DOHH2 (cell line): ENCODE results near the gene PODN.
A peak's percentile ranks its signal among the peaks of the same experiment; 100 is the strongest.

Experiments
- H3F3A ChIP-seq: fragments of 200-600 bp; sonication (generic), shearing (Covaris generic); 2 replicates; pipeline ENCODE4 v1.6.0; 2016; ENCODE audit warnings: antibody characterized with exemption, mild to moderate bottlenecking; ENCODE audit not compliant: control insufficient read depth, insufficient read depth
- H3K27ac ChIP-seq: fragments of 200-600 bp; sonication (generic); 2 replicates; pipeline ENCODE4 v1.5.1; 2014; ENCODE audit warnings: low read depth, mild to moderate bottlenecking, low read length, moderate library complexity
- H3K27me3 ChIP-seq: fragments of 200-600 bp; sonication (generic); 2 replicates; pipeline ENCODE4 v1.6.1; 2014; ENCODE audit warnings: mild to moderate bottlenecking, low read length, mixed read lengths; ENCODE audit not compliant: control insufficient read depth
- H3K36me3 ChIP-seq: fragments of 200-600 bp; sonication (generic); 2 replicates; pipeline ENCODE4 v1.6.1; 2014; ENCODE audit warnings: mild to moderate bottlenecking, low read length, moderate library complexity, mixed read lengths; ENCODE audit not compliant: control insufficient read depth
- H3K4me1 ChIP-seq: fragments of 200-600 bp; sonication (generic); 2 replicates; pipeline ENCODE4 v1.6.1; 2014; ENCODE audit warnings: mild to moderate bottlenecking, low read length, mixed read lengths; ENCODE audit not compliant: control insufficient read depth
- H3K4me2 ChIP-seq: fragments of 200-600 bp; sonication (generic); 2 replicates; pipeline ENCODE4 v1.6.0; 2014; ENCODE audit warnings: mild to moderate bottlenecking, low read length, moderate library complexity
- H3K4me3 ChIP-seq: fragments of 200-600 bp; sonication (generic); 2 replicates; pipeline ENCODE4 v1.5.1; 2014; ENCODE audit warnings: mild to moderate bottlenecking, low read length, mixed read lengths
- H3K79me2 ChIP-seq: fragments of 200-600 bp; sonication (generic); 2 replicates; pipeline ENCODE4 v1.6.1; 2014; ENCODE audit warnings: mild to moderate bottlenecking, low read length, mixed read lengths; ENCODE audit not compliant: control insufficient read depth
- H3K9me2 ChIP-seq: fragments of 200-600 bp; sonication (generic); replicated peaks from 2 replicates; pipeline ENCODE4 v1.6.1; 2014; ENCODE audit warnings: mild to moderate bottlenecking, low read length, mixed read lengths; ENCODE audit not compliant: control insufficient read depth
- H3K9me3 ChIP-seq: fragments of 200-600 bp; sonication (generic); 2 replicates; pipeline ENCODE4 v1.6.1; 2014; ENCODE audit warnings: antibody characterized with exemption, low read length, mixed read lengths; ENCODE audit not compliant: control insufficient read depth, insufficient read depth
- H4K20me1 ChIP-seq: fragments of 200-600 bp; sonication (generic); 2 replicates; pipeline ENCODE4 v1.6.0; 2014; ENCODE audit warnings: low read depth, mild to moderate bottlenecking, antibody characterized with exemption, low read length, moderate library complexity; ENCODE audit not compliant: control insufficient read depth, insufficient read depth
- EZH2phosphoT487 ChIP-seq: fragments of 200-600 bp; sonication (generic); IDR thresholded peaks from 2 replicates; pipeline ENCODE4 v1.6.1; 2017; ENCODE audit warnings: borderline replicate concordance, mild to moderate bottlenecking, antibody characterized with exemption, low read length, moderate library complexity, mixed read lengths
- TF ChIP-seq, protein P1 (sequence below): fragments of 200-600 bp; sonication (generic); IDR thresholded peaks from one replicate; pipeline ENCODE4 v1.5.1; 2014; ENCODE audit warnings: antibody characterized with exemption, mild to moderate bottlenecking, low read depth, low read length; ENCODE audit not compliant: poor library complexity, severe bottlenecking

The PODN gene, protein sequence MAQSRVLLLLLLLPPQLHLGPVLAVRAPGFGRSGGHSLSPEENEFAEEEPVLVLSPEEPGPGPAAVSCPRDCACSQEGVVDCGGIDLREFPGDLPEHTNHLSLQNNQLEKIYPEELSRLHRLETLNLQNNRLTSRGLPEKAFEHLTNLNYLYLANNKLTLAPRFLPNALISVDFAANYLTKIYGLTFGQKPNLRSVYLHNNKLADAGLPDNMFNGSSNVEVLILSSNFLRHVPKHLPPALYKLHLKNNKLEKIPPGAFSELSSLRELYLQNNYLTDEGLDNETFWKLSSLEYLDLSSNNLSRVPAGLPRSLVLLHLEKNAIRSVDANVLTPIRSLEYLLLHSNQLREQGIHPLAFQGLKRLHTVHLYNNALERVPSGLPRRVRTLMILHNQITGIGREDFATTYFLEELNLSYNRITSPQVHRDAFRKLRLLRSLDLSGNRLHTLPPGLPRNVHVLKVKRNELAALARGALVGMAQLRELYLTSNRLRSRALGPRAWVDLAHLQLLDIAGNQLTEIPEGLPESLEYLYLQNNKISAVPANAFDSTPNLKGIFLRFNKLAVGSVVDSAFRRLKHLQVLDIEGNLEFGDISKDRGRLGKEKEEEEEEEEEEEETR

DNA sequence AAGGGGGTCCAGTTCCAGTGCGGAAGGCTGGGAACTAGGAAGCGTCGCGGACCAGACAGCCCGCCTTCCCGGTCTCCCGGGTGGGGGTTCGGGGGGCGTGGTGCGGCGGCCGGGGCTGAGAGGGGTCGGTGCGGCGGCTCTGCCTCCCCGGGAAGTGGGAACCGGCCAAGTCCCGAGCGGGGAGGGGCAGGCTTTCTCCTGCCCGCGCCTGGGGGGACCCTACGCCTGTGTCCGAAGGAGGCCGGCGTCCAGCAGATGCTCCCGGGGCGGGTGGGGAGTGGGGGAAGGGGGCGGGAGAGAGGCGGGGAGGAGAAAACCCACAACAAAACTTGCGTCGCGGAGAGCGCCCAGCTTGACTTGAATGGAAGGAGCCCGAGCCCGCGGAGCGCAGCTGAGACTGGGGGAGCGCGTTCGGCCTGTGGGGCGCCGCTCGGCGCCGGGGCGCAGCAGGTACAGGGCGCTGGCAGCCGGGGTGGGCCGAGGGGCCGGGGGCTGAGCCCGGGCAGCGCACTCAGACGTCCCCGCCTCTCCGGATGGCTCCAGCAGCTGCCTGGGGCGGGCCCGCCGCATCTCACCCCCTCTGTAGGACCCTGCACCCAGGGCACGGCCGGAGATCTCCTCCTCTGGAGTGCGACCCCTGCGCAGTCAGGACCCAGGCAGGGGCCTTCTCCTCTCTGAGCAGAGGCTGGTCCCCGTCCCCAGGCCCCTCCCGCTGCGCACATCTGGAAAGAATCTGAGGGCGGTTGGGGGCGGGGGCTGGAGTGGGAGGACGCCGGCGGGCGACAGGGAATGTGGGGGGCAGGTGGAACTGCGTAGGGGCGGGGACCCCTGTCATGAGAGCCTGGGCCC lies at the start of gene PODN:
Gene PODN (plus strand): TSS at position 355 of the 849 bp plus-strand sequence. CDS start 7,643 bp downstream, outside the sequence.
- H3K4me3 ChIP-seq = no peak within 1 kb of the TSS

DNA sequence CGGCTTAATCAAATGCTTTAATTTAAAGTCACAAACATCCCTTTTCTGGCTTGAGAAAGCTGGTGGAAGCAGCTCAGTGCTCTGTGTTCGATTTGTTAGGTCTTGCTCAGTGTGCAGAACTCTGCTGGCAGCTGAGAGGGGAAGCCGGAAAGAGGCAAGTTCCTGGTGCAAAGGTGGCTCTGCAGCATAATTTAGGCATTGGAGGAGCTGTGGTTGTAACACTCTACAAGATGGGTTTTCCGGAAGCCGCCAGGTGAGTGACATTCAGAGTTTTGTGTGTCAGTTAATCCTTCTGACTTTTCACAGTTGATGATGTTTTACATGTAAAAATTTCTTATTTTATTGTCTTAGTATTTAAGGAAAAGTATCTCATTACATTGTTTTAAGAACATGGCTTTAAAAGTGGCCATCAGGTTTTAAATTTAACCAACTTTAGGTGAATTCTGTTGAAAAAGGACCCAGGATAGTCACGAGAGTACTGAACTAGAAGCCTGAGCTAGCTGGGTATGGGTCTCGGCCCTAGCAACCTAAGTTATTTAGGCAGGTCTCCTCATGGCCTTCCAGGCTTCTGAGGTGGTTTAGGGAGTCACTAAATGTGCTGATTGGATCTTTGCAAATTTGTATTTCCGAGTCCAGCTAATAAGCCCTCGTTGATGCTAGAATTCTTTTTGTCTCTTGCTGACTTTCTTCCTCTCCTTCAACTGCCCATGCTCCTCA lies 47.1 kb upstream of the PODN start:
- peak overlapping the region; percentile 72 for H3K4me2 ChIP-seq
- H3K36me3 ChIP-seq = no peaks in the 10 kb centered on the region
- H3K9me2 ChIP-seq = no peaks in the 10 kb centered on the region
- no peaks in the 10 kb centered on the region for H3F3A ChIP-seq
- H4K20me1 ChIP-seq = no peaks in the 10 kb centered on the region
- peaks cover 19% of the 10 kb centered on the region for H3K4me1 ChIP-seq
- peaks cover 30% of the 10 kb centered on the region for H3K79me2 ChIP-seq
- TF ChIP-seq, protein P1, sequence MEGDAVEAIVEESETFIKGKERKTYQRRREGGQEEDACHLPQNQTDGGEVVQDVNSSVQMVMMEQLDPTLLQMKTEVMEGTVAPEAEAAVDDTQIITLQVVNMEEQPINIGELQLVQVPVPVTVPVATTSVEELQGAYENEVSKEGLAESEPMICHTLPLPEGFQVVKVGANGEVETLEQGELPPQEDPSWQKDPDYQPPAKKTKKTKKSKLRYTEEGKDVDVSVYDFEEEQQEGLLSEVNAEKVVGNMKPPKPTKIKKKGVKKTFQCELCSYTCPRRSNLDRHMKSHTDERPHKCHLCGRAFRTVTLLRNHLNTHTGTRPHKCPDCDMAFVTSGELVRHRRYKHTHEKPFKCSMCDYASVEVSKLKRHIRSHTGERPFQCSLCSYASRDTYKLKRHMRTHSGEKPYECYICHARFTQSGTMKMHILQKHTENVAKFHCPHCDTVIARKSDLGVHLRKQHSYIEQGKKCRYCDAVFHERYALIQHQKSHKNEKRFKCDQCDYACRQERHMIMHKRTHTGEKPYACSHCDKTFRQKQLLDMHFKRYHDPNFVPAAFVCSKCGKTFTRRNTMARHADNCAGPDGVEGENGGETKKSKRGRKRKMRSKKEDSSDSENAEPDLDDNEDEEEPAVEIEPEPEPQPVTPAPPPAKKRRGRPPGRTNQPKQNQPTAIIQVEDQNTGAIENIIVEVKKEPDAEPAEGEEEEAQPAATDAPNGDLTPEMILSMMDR = no peak
- TF ChIP-seq EZH2phosphoT487 = no peak
- no peaks in the 10 kb centered on the region for H3K27me3 ChIP-seq
- H3K4me3 ChIP-seq = peak overlapping the region; percentile 75
- no peak overlapping the region for H3K27ac ChIP-seq
- H3K9me3 ChIP-seq = no peaks in the 10 kb centered on the region

More for the DNA sequence above, at the start of gene PODN:
- H3K27ac ChIP-seq = no peak within 1 kb of the TSS
- no peaks in the 10 kb centered on the region for H3K4me1 ChIP-seq
- H3K79me2 ChIP-seq = no peaks in the 10 kb centered on the region
- H3K36me3 ChIP-seq = no peaks in the 10 kb centered on the region
- H3K9me3 ChIP-seq = no peaks in the 10 kb centered on the region
- H3F3A ChIP-seq = no peaks in the 10 kb centered on the region
- H3K9me2 ChIP-seq = no peaks in the 10 kb centered on the region
- TF ChIP-seq EZH2phosphoT487 = no peak
- TF ChIP-seq, protein P1 = no peak
- no peak within 1 kb of the TSS for H3K4me2 ChIP-seq
- H4K20me1 ChIP-seq = no peaks in the 10 kb centered on the region
- H3K27me3 ChIP-seq = peaks cover 29% of the 10 kb centered on the region

DNA sequence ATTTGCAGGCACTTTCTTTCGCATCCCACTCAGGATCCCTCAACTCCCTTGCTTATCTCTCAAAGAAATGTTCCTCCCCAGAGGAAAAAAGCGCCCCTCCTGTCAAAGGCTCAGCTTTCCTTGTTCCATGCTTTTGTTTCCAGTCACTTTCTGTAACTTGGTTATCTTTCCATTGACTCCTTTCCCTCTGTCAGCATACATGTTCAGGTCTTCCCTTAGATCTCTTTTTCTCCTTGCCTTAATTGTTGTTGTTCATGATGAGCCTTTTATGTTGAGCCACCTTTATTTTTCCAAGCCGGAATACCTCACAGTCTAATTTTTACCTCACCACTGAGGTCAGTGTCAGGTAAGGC lies 46.5 kb upstream of the PODN start:
- TF ChIP-seq EZH2phosphoT487 = no peak
- TF ChIP-seq, protein P1 = no peak
- Histone ChIP-seq H3K27me3 (no peaks in the 10 kb centered on the region), H3K4me1 (peaks cover 19% of the 10 kb centered on the region), H3K27ac (no peak overlapping the region), H3K79me2 (peaks cover 30% of the 10 kb centered on the region), H4K20me1 (no peaks in the 10 kb centered on the region), H3F3A (no peaks in the 10 kb centered on the region), H3K9me2 (no peaks in the 10 kb centered on the region), H3K36me3 (no peaks in the 10 kb centered on the region), H3K9me3 (no peaks in the 10 kb centered on the region), H3K4me2 (peak overlapping the region; percentile 72), H3K4me3 (peak overlapping the region; percentile 75)
